SU-DHL-6 (cell line): ENCODE results near the gene ZSWIM5.

Source experiments
- H2AFZ ChIP-seq: fragments of 200-600 bp; sonication (generic); 2 replicates; pipeline ENCODE4 v1.6.1; 2014; ENCODE audit warnings: low read depth, mild to moderate bottlenecking, moderate library complexity, mixed read lengths, antibody characterized with exemption, low read length; ENCODE audit not compliant: severe bottlenecking
- H3F3A ChIP-seq: fragments of 200-600 bp; shearing (Covaris generic); 2 replicates; pipeline ENCODE4 v1.6.0; 2016; ENCODE audit warnings: antibody characterized with exemption, mild to moderate bottlenecking; ENCODE audit not compliant: insufficient read depth
- H3K27ac ChIP-seq: fragments of 200-600 bp; sonication (generic); 2 replicates; pipeline ENCODE4 v1.5.1; 2016; ENCODE audit warnings: low read depth, mild to moderate bottlenecking, low read length, moderate library complexity, mixed read lengths
- H3K27me3 ChIP-seq: fragments of 200-600 bp; sonication (generic), shearing (Covaris generic); 2 replicates; pipeline ENCODE4 v1.6.0; 2014; ENCODE audit warnings: mild to moderate bottlenecking, low read length
- H3K36me3 ChIP-seq: fragments of 200-600 bp; sonication (generic); 2 replicates; pipeline ENCODE4 v1.6.1; 2014; ENCODE audit warnings: mild to moderate bottlenecking, low read length, mixed read lengths
- H3K4me2 ChIP-seq: fragments of 300-600, 200-600 bp; shearing (Covaris generic), sonication (generic); 2 replicates; pipeline ENCODE4 v1.6.0; 2014; ENCODE audit warnings: low read length, low read depth, mild to moderate bottlenecking; ENCODE audit not compliant: poor library complexity, severe bottlenecking
- H3K4me3 ChIP-seq: fragments of 200-600 bp; sonication (generic); 2 replicates; pipeline ENCODE4 v1.5.1; 2014; ENCODE audit warnings: antibody characterized with exemption, low read length, mild to moderate bottlenecking, mixed read lengths; ENCODE audit not compliant: insufficient read depth, poor library complexity, severe bottlenecking
- H3K79me2 ChIP-seq: fragments of 200-600 bp; sonication (generic); 2 replicates; pipeline ENCODE4 v1.6.1; 2014; ENCODE audit warnings: mild to moderate bottlenecking, low read length, moderate library complexity; ENCODE audit not compliant: insufficient read depth
- H3K9ac ChIP-seq: fragments of 200-600 bp; sonication (generic); 2 replicates; pipeline ENCODE4 v1.7.0; 2014; ENCODE audit warnings: mild to moderate bottlenecking, low read length
- H3K9me2 ChIP-seq: fragments of 200-600 bp; sonication (generic); replicated peaks from 2 replicates; pipeline ENCODE4 v1.6.1; 2014; ENCODE audit warnings: low read length; ENCODE audit not compliant: insufficient read depth
- H3K9me3 ChIP-seq: fragments of 200-600 bp; sonication (generic); 2 replicates; pipeline ENCODE4 v1.6.1; 2014; ENCODE audit warnings: low read length, mixed read lengths; ENCODE audit not compliant: insufficient read depth
- H4K20me1 ChIP-seq: fragments of 200-600 bp; sonication (generic); 2 replicates; pipeline ENCODE4 v1.6.1; 2014; ENCODE audit warnings: low read depth, mild to moderate bottlenecking, antibody characterized with exemption, low read length, moderate library complexity, mixed read lengths
- CTCF ChIP-seq: fragments of 200-600 bp; sonication (generic); IDR thresholded peaks from one replicate; pipeline ENCODE4 v1.5.1; 2017; ENCODE audit warnings: antibody characterized with exemption, mild to moderate bottlenecking, low read length, moderate library complexity; ENCODE audit not compliant: insufficient read depth, poor library complexity, severe bottlenecking
- EZH2phosphoT487 ChIP-seq: fragments of 200-600 bp; sonication (generic), shearing (Covaris generic); conservative IDR thresholded peaks from 2 replicates; pipeline ENCODE4 v1.6.1; 2018; ENCODE audit warnings: mild to moderate bottlenecking, antibody characterized with exemption, low read length, moderate library complexity, mixed read lengths

The ZSWIM5 gene

GRCh38 chr1:45057542-45057941, 148.9 kb downstream of the ZSWIM5 start:
- Histone ChIP-seq H3K4me2 (no peak overlapping the region), H3F3A (no peaks in the 10 kb centered on the region), H3K9me2 (no peaks in the 10 kb centered on the region), H3K9ac (no peak overlapping the region), H3K36me3 (no peaks in the 10 kb centered on the region), H3K27me3 (no peaks in the 10 kb centered on the region), H3K4me3 (no peak overlapping the region), H2AFZ (no peak overlapping the region), H3K79me2 (no peaks in the 10 kb centered on the region), H3K9me3 (no peaks in the 10 kb centered on the region), H4K20me1 (no peaks in the 10 kb centered on the region), H3K27ac (no peak overlapping the region)
- TF ChIP-seq CTCF, result no peak
- no peak for TF ChIP-seq EZH2phosphoT487

- no peaks in the 10 kb centered on the region for H3K27me3 ChIP-seq
- no peak overlapping the region for H3K9ac ChIP-seq
- no peak overlapping the region for H2AFZ ChIP-seq
- TF ChIP-seq CTCF, result no peak
- no peak for TF ChIP-seq EZH2phosphoT487
- no peaks in the 10 kb centered on the region for H3K9me2 ChIP-seq
- H3F3A ChIP-seq, result peaks cover 4% of the 10 kb centered on the region; the same call in 1 of the 2 replicates
- H3K27ac ChIP-seq, result no peak overlapping the region
- H3K4me2 ChIP-seq, result peak overlapping the region; percentile 16
- H3K79me2 ChIP-seq, result no peaks in the 10 kb centered on the region
- no peaks in the 10 kb centered on the region for H4K20me1 ChIP-seq
- H3K4me3 ChIP-seq, result no peak overlapping the region
- H3K9me3 ChIP-seq, result no peaks in the 10 kb centered on the region
- no peaks in the 10 kb centered on the region for H3K36me3 ChIP-seq
These were observed 155.2 kb downstream of the ZSWIM5 start for GRCh38 chr1:45051005-45051772.

- Histone ChIP-seq H3K36me3 (no peaks in the 10 kb centered on the region), H4K20me1 (no peaks in the 10 kb centered on the region), H3K27ac (no peak overlapping the region), H3K9ac (no peak overlapping the region), H3K79me2 (no peaks in the 10 kb centered on the region), H3F3A (peaks cover 4% of the 10 kb centered on the region; the same call in 1 of the 2 replicates), H3K9me2 (no peaks in the 10 kb centered on the region), H3K4me2 (no peak overlapping the region), H2AFZ (no peak overlapping the region), H3K27me3 (no peaks in the 10 kb centered on the region), H3K4me3 (no peak overlapping the region), H3K9me3 (no peaks in the 10 kb centered on the region)
- TF ChIP-seq EZH2phosphoT487 (no peak), CTCF (no peak)
These were observed 159.4 kb downstream of the ZSWIM5 start for GRCh38 chr1:45047032-45047431.
